Coronary artery (tissue), 2 donors: ENCODE measurements around the gene VDAC2.
"Not testable (repeated sequence)": the region's sequence is repeated elsewhere in the genome, so short reads cannot be mapped to it uniquely, and the experiment has no call there.

Experiments
- DNase-seq: peaks from one replicate; pipeline ENCODE4 v3.0.0-alpha.2; 2017; ENCODE audit warnings: low spot score
- H3K27ac ChIP-seq, 2 donors: fragments of 200-600 bp; sonication (generic); one replicate each; pipeline ENCODE4 v1.5.1; 2016 to 2019
- H3K4me3 ChIP-seq: fragments of 200-600 bp; sonication (generic); 2 replicates; pipeline ENCODE4 v1.5.1; 2016; ENCODE audit warnings: mild to moderate bottlenecking, moderate library complexity
- TF ChIP-seq, protein P1 (sequence below): fragments of 200-600 bp; sonication (generic); IDR thresholded peaks from one replicate; pipeline ENCODE4 v1.5.1; 2019; ENCODE audit warnings: antibody characterized with exemption

The VDAC2 gene

DNA sequence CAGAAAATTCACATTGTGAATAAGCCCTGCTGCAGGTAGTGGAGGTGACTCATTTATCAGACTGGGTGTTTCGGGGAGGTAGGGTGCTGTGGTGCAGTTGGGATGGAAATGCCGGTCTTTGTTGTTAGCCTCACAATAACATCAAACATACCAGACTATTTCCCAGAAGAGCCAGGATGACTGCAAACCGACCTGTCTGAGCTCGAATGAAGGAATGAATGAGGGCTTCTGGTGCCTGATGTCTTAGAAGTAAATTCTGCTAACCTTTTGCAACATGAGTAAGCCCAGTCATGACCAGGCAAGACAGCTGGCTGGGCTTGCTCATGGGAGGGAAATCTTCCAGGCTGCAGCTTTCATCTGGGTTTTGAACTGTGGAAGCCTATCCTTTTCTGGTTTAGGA, 2.4 kb upstream of the VDAC2 start:
- TF ChIP-seq, protein P1, sequence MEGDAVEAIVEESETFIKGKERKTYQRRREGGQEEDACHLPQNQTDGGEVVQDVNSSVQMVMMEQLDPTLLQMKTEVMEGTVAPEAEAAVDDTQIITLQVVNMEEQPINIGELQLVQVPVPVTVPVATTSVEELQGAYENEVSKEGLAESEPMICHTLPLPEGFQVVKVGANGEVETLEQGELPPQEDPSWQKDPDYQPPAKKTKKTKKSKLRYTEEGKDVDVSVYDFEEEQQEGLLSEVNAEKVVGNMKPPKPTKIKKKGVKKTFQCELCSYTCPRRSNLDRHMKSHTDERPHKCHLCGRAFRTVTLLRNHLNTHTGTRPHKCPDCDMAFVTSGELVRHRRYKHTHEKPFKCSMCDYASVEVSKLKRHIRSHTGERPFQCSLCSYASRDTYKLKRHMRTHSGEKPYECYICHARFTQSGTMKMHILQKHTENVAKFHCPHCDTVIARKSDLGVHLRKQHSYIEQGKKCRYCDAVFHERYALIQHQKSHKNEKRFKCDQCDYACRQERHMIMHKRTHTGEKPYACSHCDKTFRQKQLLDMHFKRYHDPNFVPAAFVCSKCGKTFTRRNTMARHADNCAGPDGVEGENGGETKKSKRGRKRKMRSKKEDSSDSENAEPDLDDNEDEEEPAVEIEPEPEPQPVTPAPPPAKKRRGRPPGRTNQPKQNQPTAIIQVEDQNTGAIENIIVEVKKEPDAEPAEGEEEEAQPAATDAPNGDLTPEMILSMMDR: no peak
- no peak overlapping the region for H3K4me3 ChIP-seq
- no peak overlapping the region for H3K27ac ChIP-seq
- no peak for DNase-seq

- TF ChIP-seq, protein P1: no peak
- DNase-seq: no peak
- peak overlapping the region; percentile 89 for H3K4me3 ChIP-seq
- H3K27ac ChIP-seq: peak overlapping the region; percentile 96 to 100
Measured at GRCh38 chr10:75209086-75209920, 1.3 kb upstream of the VDAC2 start.

DNA sequence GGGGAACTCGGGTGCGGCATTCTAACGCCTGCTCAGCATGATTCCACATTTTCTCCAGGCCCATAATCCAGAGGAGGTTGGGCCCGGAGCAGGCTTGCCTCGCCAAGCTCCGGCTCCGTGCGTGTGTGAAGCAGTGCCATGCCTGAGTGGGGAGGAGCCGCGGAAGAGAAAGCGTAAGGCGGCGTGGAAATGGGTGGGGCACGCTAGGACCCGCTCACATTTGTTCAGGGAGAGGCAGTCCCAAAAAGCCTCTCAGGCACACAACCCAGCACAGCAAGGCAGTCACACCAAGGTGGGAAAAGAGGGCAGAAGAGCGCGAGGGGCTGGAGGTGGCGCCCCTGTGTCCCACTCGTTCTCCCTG, 695 bp upstream of the VDAC2 start:
- Histone ChIP-seq H3K27ac (peak overlapping the region; percentile 96 to 100), H3K4me3 (peak overlapping the region; percentile 89)
- peak; percentile 91 for DNase-seq
- TF ChIP-seq, protein P1: no peak

GRCh38 chr10:75211007-75211691, 553 bp downstream of the VDAC2 start:
- H3K27ac ChIP-seq: peak overlapping the region; percentile 96 to 100
- H3K4me3 ChIP-seq: peak overlapping the region; percentile 89
- no peak for DNase-seq
- TF ChIP-seq, protein P1: no peak

DNA sequence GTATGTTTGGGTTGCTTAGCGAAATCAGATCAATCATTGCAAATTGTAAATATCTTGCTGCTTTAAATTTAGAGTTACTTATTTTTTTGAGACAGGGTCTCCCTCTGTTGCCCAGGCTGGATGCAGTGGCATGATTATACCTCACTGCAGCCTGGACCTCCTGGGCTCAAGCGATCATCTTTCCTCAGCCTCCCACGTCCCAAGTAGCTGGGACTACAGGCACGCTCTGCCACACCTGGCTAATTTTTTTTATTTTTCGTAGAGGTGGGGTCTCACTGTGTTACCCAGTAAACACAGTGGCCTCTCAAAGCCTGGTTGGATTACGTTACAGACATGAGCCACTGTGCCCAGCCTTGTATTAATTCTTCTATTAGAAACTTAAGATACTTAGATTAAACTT, 1.7 kb downstream of the VDAC2 start:
- TF ChIP-seq, protein P1: no peak
- DNase-seq: no peak
- Histone ChIP-seq H3K4me3 (peak overlapping the region; percentile 89), H3K27ac (no peak overlapping the region)

- no peak for DNase-seq
Measured at GRCh38 chr10:75220274-75220673, 9.7 kb downstream of the VDAC2 start.

GRCh38 chr10:75221492-75221891, 10.9 kb downstream of the VDAC2 start:
- not testable (repeated sequence) for DNase-seq, H3K27ac ChIP-seq, H3K4me3 ChIP-seq

More at GRCh38 chr10:75220274-75220673, 9.7 kb downstream of the VDAC2 start:
- TF ChIP-seq, protein P1: no peak
- Histone ChIP-seq H3K27ac (no peak overlapping the region), H3K4me3 (no peak overlapping the region)
